HEK293 (cell line): Measurements from ENCODE around the gene PRSS56.

ENCODE experiments used
- CTCF ChIA-PET: fragments of 350-600 bp; formaldehyde crosslinking; extraction: SDS; loops from one replicate; lab custom pipeline; 2021; ENCODE audit warnings: antibody characterized with exemption; lab: Yijun Ruan, JAX
- POLR2A ChIA-PET: fragments of 300-600 bp; formaldehyde crosslinking; extraction: SDS; loops from one replicate; lab custom pipeline; 2020; ENCODE audit warnings: antibody characterized with exemption, inconsistent platforms; lab: Yijun Ruan, JAX
- H3K27ac ChIP-seq: fragments of 200-500 bp; sonication (Bioruptor generic); 2 replicates; pipeline ENCODE4 v1.5.1; 2014; ENCODE audit warnings: low read depth, low read length, control low read depth, inconsistent platforms; ENCODE audit errors: extremely low read depth
- H3K36me3 ChIP-seq, 2 experiments: fragments of 200-500 bp in 1 of 2; sonication (Bioruptor generic) in 1 of 2; 1 replicate in 1 of 2; 2 replicates in 1 of 2; pipeline ENCODE4 v1.5.1; 2014 to 2017; ENCODE audit warnings: inconsistent platforms in 2 of 2, low read length in 2 of 2; ENCODE audit not compliant: control insufficient read depth in 2 of 2, insufficient read depth in 1 of 2
- H3K4me1 ChIP-seq: fragments of 200-500 bp; sonication (Bioruptor generic); 2 replicates; pipeline ENCODE4 v1.5.1; 2014; ENCODE audit warnings: mild to moderate bottlenecking, low read length, inconsistent platforms; ENCODE audit not compliant: control insufficient read depth, insufficient read depth
- H3K4me3 ChIP-seq: 2 replicates; pipeline ENCODE4 v1.5.1; 2011; ENCODE audit warnings: low read depth, mild to moderate bottlenecking, control low read depth, low read length, moderate library complexity
- H3K9me3 ChIP-seq: fragments of 200-500 bp; sonication (Bioruptor generic); 2 replicates; pipeline ENCODE4 v1.5.1; 2014; ENCODE audit warnings: low read depth, low read length, inconsistent platforms; ENCODE audit not compliant: control insufficient read depth, insufficient read depth
- GLIS1 ChIP-seq: fragments of 450-650 bp; formaldehyde crosslinking; IDR thresholded peaks from 2 replicates; pipeline ENCODE4 v1.5.1; 2016; ENCODE audit warnings: missing biosample characterization, missing genetic modification characterization
- HOXC10 ChIP-seq: sonication (generic); formaldehyde crosslinking; IDR thresholded peaks from 2 replicates; pipeline ENCODE4 v1.8.1; 2023; ENCODE audit warnings: mild to moderate bottlenecking, missing genetic modification reagents
- KLF1 ChIP-seq: fragments of 450-650 bp; formaldehyde crosslinking; IDR thresholded peaks from 2 replicates; pipeline ENCODE4 v1.5.1; 2016; ENCODE audit warnings: missing biosample characterization, missing genetic modification characterization
- OSR2 ChIP-seq: fragments of 450-650 bp; formaldehyde crosslinking; IDR thresholded peaks from 2 replicates; pipeline ENCODE4 v1.5.1; 2016; ENCODE audit warnings: missing biosample characterization, missing genetic modification characterization
- ZBTB11 ChIP-seq: fragments of 450-650 bp; formaldehyde crosslinking; conservative IDR thresholded peaks from 2 replicates; pipeline ENCODE4 v1.5.1; 2016; ENCODE audit warnings: low read depth, missing biosample characterization, missing genetic modification characterization
- ZBTB8A ChIP-seq: fragments of 450-650 bp; formaldehyde crosslinking; IDR thresholded peaks from 2 replicates; pipeline ENCODE4 v1.5.1; 2016; ENCODE audit warnings: missing biosample characterization, missing genetic modification characterization
- ZNF114 ChIP-seq: fragments of 450-650 bp; formaldehyde crosslinking; IDR thresholded peaks from 2 replicates; pipeline ENCODE4 v1.5.0; 2017; ENCODE audit warnings: missing biosample characterization, missing genetic modification characterization
- ZNF132 ChIP-seq: fragments of 450-650 bp; formaldehyde crosslinking; IDR thresholded peaks from 2 replicates; pipeline ENCODE4 v1.5.1; 2017; ENCODE audit warnings: missing biosample characterization, missing genetic modification characterization, borderline replicate concordance
- ZNF146 ChIP-seq: fragments of 450-650 bp; formaldehyde crosslinking; IDR thresholded peaks from 2 replicates; pipeline ENCODE4 v1.5.1; 2016; ENCODE audit warnings: missing biosample characterization, missing genetic modification characterization
- ZNF175 ChIP-seq: fragments of 450-650 bp; formaldehyde crosslinking; IDR thresholded peaks from 2 replicates; pipeline ENCODE4 v1.5.1; 2016; ENCODE audit warnings: missing biosample characterization, missing genetic modification characterization
- ZNF184 ChIP-seq: fragments of 450-650 bp; IDR thresholded peaks from 2 replicates; pipeline ENCODE4 v1.5.1; 2018; ENCODE audit warnings: missing biosample characterization, mild to moderate bottlenecking, missing genetic modification characterization
- ZNF202 ChIP-seq: fragments of 450-650 bp; formaldehyde crosslinking; IDR thresholded peaks from 2 replicates; pipeline ENCODE4 v1.5.1; 2016; ENCODE audit warnings: missing biosample characterization, missing genetic modification characterization, borderline replicate concordance
- ZNF354C ChIP-seq: fragments of 450-650 bp; formaldehyde crosslinking; IDR thresholded peaks from 2 replicates; pipeline ENCODE4 v1.5.1; 2016; ENCODE audit warnings: missing biosample characterization, missing genetic modification characterization, low read depth, borderline replicate concordance
- ZNF391 ChIP-seq: fragments of 450-650 bp; formaldehyde crosslinking; IDR thresholded peaks from 2 replicates; pipeline ENCODE4 v1.5.1; 2016; ENCODE audit warnings: low read depth, missing biosample characterization, missing genetic modification characterization, borderline replicate concordance
- ZNF704 ChIP-seq: fragments of 450-650 bp; formaldehyde crosslinking; IDR thresholded peaks from 2 replicates; pipeline ENCODE4 v1.5.1; 2016; ENCODE audit warnings: missing biosample characterization, missing genetic modification characterization
- ZNF776 ChIP-seq: fragments of 450-650 bp; formaldehyde crosslinking; IDR thresholded peaks from 2 replicates; pipeline ENCODE4 v1.5.0; 2017; ENCODE audit warnings: missing biosample characterization, missing genetic modification characterization, borderline replicate concordance
- TF ChIP-seq, protein P1 (sequence below): fragments of 450-650 bp; formaldehyde crosslinking; IDR thresholded peaks from 2 replicates; pipeline ENCODE4 v1.5.1; 2016; ENCODE audit warnings: missing biosample characterization, missing genetic modification characterization
- TF ChIP-seq, protein P2 (sequence below): fragments of 450-650 bp; formaldehyde crosslinking; IDR thresholded peaks from 2 replicates; pipeline ENCODE4 v1.5.1; 2016; ENCODE audit warnings: missing biosample characterization, missing genetic modification characterization, low read depth
- TF ChIP-seq, protein P3 (sequence below): fragments of 450-650 bp; formaldehyde crosslinking; IDR thresholded peaks from 2 replicates; pipeline ENCODE4 v1.5.1; 2016; ENCODE audit warnings: missing biosample characterization, missing genetic modification characterization

PRSS56 gene

DNA sequence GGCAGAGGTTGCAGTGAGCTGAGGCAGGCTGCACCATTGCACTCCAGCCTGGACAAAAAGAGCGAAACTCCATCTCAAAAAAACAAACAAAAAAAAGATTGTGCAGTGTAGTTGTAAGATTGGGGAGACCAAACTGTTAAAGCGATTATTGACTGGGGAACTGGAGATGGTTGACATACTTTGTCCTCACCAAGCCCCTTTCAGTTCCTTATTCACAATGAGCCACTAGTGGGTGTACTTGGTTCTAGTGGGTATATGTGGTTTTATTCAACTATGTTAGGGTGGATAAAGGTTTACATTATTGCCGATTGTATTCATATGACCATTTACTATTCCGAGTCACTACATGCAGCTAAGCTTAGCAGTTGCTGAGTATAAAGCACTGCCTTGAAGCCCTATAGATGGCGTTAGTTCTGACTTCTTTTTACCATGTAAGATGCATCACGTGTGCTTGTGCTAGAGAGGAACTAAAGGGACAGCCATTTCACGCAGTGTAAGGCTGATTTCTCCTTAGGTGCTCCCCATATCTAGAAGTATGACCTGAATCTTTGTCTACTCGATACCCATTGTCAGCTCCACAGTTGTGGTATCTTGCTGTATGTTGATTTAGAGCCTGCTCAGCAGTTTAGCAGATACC is 42.4 kb downstream of the PRSS56 start (continued):
- TF ChIP-seq ZNF704 (tag by site-specific recombination): no peak
- TF ChIP-seq ZNF132: no peak
- TF ChIP-seq ZBTB11 (tag by site-specific recombination): no peak
- TF ChIP-seq KLF1 (tag by site-specific recombination): no peak
- TF ChIP-seq ZNF114 (tag by site-specific recombination): no peak
- TF ChIP-seq ZNF391 (tag by site-specific recombination): no peak
- TF ChIP-seq OSR2: no peak
- no peak for TF ChIP-seq GLIS1 (tag by site-specific recombination)
- TF ChIP-seq ZNF202: no peak
- TF ChIP-seq ZNF184 (tag by site-specific recombination): no peak
- TF ChIP-seq HOXC10 (CRISPR knock-in tag): no peak
- TF ChIP-seq ZNF776: no peak
- TF ChIP-seq, protein P1, sequence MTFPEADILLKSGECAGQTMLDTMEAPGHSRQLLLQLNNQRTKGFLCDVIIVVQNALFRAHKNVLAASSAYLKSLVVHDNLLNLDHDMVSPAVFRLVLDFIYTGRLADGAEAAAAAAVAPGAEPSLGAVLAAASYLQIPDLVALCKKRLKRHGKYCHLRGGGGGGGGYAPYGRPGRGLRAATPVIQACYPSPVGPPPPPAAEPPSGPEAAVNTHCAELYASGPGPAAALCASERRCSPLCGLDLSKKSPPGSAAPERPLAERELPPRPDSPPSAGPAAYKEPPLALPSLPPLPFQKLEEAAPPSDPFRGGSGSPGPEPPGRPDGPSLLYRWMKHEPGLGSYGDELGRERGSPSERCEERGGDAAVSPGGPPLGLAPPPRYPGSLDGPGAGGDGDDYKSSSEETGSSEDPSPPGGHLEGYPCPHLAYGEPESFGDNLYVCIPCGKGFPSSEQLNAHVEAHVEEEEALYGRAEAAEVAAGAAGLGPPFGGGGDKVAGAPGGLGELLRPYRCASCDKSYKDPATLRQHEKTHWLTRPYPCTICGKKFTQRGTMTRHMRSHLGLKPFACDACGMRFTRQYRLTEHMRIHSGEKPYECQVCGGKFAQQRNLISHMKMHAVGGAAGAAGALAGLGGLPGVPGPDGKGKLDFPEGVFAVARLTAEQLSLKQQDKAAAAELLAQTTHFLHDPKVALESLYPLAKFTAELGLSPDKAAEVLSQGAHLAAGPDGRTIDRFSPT (tag by site-specific recombination): no peak

GRCh38 chr2:232563580-232563979 is 43.4 kb downstream of the PRSS56 start:
- no peak for TF ChIP-seq ZBTB8A (tag by site-specific recombination)
- no peak for TF ChIP-seq ZNF175 (tag by site-specific recombination)
- no peak for TF ChIP-seq ZNF146 (tag by site-specific recombination)
- TF ChIP-seq, protein P2, sequence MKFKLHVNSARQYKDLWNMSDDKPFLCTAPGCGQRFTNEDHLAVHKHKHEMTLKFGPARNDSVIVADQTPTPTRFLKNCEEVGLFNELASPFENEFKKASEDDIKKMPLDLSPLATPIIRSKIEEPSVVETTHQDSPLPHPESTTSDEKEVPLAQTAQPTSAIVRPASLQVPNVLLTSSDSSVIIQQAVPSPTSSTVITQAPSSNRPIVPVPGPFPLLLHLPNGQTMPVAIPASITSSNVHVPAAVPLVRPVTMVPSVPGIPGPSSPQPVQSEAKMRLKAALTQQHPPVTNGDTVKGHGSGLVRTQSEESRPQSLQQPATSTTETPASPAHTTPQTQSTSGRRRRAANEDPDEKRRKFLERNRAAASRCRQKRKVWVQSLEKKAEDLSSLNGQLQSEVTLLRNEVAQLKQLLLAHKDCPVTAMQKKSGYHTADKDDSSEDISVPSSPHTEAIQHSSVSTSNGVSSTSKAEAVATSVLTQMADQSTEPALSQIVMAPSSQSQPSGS (tag by site-specific recombination): no peak
- TF ChIP-seq, protein P3, sequence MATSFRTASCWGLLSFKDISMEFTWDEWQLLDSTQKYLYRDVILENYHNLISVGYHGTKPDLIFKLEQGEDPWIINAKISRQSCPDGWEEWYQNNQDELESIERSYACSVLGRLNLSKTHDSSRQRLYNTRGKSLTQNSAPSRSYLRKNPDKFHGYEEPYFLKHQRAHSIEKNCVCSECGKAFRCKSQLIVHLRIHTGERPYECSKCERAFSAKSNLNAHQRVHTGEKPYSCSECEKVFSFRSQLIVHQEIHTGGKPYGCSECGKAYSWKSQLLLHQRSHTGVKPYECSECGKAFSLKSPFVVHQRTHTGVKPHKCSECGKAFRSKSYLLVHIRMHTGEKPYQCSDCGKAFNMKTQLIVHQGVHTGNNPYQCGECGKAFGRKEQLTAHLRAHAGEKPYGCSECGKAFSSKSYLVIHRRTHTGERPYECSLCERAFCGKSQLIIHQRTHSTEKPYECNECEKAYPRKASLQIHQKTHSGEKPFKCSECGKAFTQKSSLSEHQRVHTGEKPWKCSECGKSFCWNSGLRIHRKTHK (tag by site-specific recombination): no peak
- TF ChIP-seq ZNF354C: no peak
- ChIA-PET CTCF (interaction anchor here (1.0 kb wide), 1 partner anchor 39 kb away, joined by 3 read pairs; no protein-coding TSS in a partner anchor), POLR2A (interaction anchor here (2.1 kb wide), 1 partner anchor 13 kb away, joined by 9 read pairs; the partner anchor contains the start of genes EIF4E2 and TIGD1)
- Histone ChIP-seq H3K4me3 (no peak overlapping the region), H3K4me1 (no peaks in the 10 kb centered on the region), H3K36me3 (peaks cover 38 to 94% of the 10 kb centered on the region in 2 experiments), H3K9me3 (no peaks in the 10 kb centered on the region), H3K27ac (no peak overlapping the region)
